Measurements from ENCODE around the gene CHST9. TPM values are rescaled to one million over a fixed set of nuclear protein-coding genes. Genes with fewer than 3 reads are reported as not detected.
"Not testable (repeated sequence)": the region's sequence is repeated elsewhere in the genome, so short reads cannot be mapped to it uniquely, and the experiment has no call there.

CHST9 gene
- polyA plus RNA-seq, 3 donors = 4.1 to 6.2 (median 4.1) TPM

- no peak for DNase-seq (ENCODE audit: low read depth in 3 of 3, low spot score in 2 of 3)
These were observed 9.9 kb downstream of the CHST9 start for GRCh38 chr18:27175245-27175644.

- no peak for DNase-seq (ENCODE audit: low read depth in 3 of 3, low spot score in 2 of 3)
These were observed 13.1 kb downstream of the CHST9 start for GRCh38 chr18:27171993-27172392.

GRCh38 chr18:27165412-27165811, 19.7 kb downstream of the CHST9 start:
- DNase-seq (ENCODE audit: low read depth in 3 of 3, low spot score in 2 of 3) = no peak

DNA sequence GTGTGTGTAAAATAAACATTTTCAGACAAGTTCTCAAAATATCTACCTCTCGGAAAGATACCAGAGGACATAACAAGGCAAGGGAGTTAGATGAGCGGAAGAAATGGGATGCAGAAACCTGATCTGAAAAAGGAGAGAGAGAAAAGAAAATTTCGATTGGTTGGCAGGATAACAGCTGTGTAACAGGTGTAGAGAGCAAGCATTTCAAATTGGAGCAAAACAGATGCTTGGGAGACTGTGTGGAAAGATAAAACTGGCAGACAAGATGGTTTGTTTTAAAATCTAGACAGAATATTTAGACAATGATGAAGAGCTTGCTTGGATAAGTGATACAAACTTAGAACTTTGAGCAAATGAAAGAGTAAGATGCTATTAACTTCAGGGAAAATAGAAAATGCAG, 20.2 kb downstream of the CHST9 start:
- DNase-seq (ENCODE audit: low read depth in 3 of 3, low spot score in 2 of 3) = no peak

GRCh38 chr18:27163197-27163716, 21.9 kb downstream of the CHST9 start:
- DNase-seq (ENCODE audit: low read depth in 3 of 3, low spot score in 2 of 3) = not testable (repeated sequence)

DNA sequence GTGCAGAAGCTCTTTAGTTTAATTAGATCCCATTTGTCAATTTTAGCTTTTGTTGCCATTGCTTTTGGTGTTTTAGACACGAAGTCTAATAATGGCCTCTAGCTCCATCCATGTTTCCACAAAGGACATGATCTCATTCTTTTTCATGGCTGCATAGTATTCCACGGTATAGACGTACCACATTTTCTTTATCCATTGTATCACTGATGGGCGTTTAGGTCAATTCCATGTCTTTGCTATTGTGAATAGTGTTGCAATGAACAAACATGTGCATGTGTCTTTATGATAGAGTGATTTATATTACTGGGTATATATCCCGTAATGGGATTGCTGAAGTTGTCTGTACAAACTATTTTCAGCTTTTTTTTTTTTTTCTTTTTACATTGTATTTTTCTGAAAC, 35.9 kb downstream of the CHST9 start:
- DNase-seq (ENCODE audit: low read depth in 3 of 3, low spot score in 2 of 3) = not testable (repeated sequence)

- no peak for DNase-seq (ENCODE audit: low read depth in 3 of 3, low spot score in 2 of 3)
These were observed 40.4 kb downstream of the CHST9 start for GRCh38 chr18:27144672-27145071.

DNA sequence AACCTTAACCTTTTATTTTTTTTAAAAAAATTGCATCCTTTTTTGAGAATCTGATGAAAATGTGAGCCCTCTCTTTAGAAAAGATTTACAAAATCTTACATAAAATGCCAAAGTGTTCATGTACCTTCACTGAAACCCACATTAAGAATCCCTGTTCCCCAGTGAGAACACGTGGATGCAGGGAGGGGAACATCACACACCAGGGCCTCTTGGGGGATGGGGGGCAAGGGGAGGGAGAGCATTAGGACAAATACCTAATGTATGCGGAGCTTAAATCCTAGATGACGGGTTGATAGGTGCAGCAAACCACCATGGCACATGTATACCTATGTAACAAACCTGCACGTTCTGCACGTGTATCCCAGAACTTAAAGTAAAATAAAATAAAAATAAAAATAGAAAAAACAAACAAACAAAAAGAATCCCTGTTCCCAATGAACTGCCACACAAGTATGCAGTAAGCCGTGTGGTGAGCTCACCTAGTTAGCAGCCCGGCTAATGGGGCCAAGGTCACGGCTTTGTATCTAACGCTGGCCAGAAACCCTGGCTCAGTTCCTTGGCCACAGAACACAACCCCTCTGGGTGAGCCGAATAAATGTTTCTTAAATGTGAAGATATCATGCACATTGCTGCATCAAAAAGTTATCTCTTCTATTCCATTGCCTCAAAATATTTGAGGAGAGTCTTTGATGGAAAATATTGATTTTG, 41.4 kb downstream of the CHST9 start:
- DNase-seq (ENCODE audit: low read depth in 3 of 3, low spot score in 2 of 3) = no peak

DNA sequence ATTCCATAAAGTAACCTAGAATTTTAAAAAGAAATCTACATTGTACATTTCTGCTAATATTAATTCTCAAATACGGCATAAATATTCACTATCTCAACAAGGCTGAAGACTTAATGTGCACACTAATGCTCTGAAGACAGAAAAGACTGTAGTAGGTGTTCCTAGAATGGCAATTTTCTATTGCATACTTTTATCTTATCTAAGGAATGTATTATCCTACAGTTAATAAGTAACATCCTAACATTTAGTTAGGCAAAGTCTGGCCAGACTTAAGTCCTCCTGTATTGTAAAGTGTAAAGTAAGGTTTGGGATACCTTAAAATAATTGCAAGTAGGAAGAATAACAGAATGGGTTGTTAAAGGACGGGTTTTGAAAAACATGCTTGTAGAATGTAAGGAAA, 42.2 kb downstream of the CHST9 start:
- DNase-seq (ENCODE audit: low read depth in 3 of 3, low spot score in 2 of 3) = no peak

DNA sequence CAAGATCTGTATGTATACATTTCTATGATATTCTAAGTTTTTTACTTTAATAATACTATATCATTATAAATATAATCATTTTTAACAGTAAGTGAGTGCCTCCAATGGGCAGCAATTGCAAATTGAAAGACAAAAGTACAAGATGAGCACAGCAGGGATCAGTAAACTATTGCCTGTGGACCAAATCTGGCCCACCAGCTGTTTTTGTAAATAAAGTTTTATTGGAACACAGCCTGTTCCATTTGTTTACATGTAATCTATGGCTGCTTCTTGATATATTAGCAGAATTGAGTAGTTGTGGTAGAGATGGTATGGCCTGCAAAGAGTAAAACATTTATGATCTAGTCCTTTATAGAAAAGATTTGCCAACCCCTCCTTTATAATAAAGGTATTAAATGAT, 43.2 kb downstream of the CHST9 start:
- DNase-seq (ENCODE audit: low read depth in 3 of 3, low spot score in 2 of 3) = no peak

DNA sequence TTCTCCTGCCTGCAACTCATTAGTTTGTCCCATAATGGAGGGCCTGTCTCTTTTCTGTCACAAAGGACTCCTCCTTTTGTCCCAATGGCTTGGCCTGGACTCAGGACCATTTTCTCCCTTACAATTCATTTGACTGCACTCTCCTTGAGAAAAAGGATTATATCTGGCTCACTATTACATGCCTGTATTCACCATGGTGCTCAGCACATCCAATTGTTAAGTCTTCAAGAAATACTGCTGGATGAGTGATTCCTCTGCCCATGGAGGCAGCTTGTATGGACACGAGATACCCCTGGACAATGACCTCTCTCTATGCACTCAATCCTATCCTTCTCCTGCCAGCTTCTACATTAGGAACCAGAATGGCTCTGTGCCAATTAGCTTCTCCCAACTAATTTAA, 47.0 kb downstream of the CHST9 start:
- no peak for DNase-seq (ENCODE audit: low read depth in 3 of 3, low spot score in 2 of 3)

DNA sequence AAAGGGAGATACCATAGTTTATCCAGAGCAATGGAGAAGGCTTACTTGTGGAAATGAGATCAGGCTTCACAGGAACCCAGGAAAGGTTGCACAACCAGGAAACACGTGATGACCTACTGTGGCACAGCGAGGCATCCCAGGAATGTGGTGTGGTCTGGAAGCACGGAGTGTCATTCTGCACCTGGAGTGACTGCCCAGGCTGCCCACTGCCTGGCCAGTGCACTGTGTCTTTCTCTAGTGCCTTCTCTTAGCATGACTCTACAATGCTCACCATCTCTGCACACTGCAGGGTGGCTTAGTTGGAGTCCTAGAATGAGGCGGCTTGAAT, 48.9 kb downstream of the CHST9 start:
- no peak for DNase-seq (ENCODE audit: low read depth in 3 of 3, low spot score in 2 of 3)

GRCh38 chr18:27135504-27136207, 49.5 kb downstream of the CHST9 start:
- no peak for DNase-seq (ENCODE audit: low read depth in 3 of 3, low spot score in 2 of 3)

- DNase-seq (ENCODE audit: low read depth in 3 of 3, low spot score in 2 of 3) = no peak
These were observed 55.0 kb downstream of the CHST9 start for GRCh38 chr18:27130065-27130630.

DNA sequence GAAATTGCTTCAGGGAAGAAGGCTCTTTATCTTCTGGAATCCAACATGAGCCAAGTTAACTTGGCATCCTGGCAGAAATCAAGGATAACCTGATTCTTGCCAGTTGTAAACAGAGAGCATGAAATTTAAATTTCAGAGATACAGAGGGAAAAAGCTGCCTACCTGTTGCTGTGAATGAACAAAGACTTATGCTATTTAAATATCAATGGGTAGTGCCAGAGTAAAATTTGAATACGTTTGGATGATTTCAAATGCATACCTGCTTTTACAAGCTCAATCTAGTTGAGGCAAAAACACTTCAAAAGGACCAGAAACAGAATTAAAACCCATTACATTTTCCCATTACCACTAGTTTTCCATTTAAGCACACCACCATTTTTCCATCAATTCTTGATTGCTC, 60.9 kb downstream of the CHST9 start:
- no peak for DNase-seq (ENCODE audit: low read depth in 3 of 3, low spot score in 2 of 3)

DNA sequence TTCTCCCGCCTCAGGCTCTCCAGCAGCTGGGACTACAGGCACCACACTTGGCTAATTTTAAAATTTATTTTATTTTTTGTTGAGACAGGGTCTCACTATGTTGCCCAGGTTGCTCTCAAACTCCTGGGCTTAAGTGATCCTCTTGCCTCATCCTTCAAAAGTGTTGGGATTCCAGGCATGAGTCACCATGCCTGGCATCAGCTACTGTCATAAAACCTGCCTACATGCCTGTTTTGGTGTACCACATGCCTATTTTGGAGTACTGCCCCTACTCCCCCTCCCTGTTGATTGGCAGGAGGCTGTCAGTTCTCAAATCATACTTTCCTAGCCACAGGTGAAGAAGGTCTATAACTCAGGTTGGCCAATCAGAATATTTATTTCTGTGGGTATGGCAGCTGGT, 64.0 kb downstream of the CHST9 start:
- no peak for DNase-seq (ENCODE audit: low read depth in 3 of 3, low spot score in 2 of 3)

- no peak for DNase-seq (ENCODE audit: low read depth in 3 of 3, low spot score in 2 of 3)
These were observed 64.9 kb downstream of the CHST9 start for GRCh38 chr18:27120246-27120645.

DNA sequence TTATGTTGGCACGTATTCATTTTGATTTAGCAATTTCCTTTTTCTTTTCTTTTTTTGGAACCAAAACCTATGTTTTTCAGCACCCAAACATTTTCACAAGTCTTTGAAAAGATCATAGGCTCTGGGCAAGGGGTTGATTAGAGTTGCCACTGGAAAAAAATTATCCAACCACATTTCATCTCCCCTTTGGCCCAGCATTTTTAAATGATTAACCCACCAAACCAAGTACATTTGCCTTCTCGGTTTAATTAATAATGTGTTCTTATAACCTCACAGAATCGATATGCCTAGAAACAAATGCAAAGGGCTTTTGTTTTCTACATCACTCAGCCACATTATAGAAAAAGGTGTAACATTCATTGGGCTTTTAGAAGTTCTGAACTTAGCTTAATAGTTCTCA, 66.1 kb downstream of the CHST9 start:
- no peak for DNase-seq (ENCODE audit: low read depth in 3 of 3, low spot score in 2 of 3)

DNA sequence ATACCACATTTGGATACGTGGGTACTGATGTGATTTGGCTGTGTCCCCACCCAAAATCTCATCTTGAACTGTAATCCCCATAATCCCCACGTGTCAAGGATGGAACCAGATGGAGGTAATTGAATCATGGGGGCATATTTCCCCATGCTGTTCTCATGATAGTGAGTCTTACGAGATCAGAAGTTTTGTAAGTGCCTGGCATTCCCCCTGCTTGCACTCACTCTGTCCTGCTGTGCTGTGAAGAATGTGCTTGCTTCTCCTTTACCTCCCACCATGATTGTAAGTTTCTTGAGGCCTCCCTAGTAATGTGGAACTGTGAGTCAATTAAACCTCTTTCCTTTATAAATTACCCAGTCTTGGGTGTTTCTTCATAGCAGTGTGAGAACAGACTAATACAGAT, 70.3 kb downstream of the CHST9 start:
- DNase-seq (ENCODE audit: low read depth in 3 of 3, low spot score in 2 of 3) = no peak

- DNase-seq (ENCODE audit: low read depth in 3 of 3, low spot score in 2 of 3) = no peak
These were observed 71.8 kb downstream of the CHST9 start for GRCh38 chr18:27113358-27113757.

DNA sequence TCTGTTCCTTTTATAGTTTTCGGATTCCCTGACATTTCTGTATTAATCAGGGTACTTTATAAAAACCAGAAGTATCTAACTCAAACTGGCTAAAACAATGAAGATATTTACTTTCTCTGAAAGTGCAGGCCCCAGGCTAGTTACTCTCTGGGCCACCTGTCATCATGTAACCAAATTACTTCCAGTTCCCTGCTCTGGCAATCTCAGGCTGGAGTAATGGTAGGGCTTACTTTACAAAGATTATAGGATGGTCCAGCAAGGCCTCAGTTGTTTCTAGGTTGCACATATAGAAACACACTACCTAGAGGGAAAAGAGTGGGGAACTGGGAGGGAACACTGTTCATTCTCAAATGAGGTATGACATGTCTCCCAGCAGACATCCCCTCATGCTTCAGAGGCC, 74.8 kb downstream of the CHST9 start:
- DNase-seq (ENCODE audit: low read depth in 3 of 3, low spot score in 2 of 3) = no peak

- DNase-seq (ENCODE audit: low read depth in 3 of 3, low spot score in 2 of 3) = no peak
These were observed 75.7 kb downstream of the CHST9 start for GRCh38 chr18:27109451-27109850.
